HG02870 (cell line): Measurements from ENCODE around the gene XAGE3.
"Not testable (repeated sequence)": the region's sequence is repeated elsewhere in the genome, so short reads cannot be mapped to it uniquely, and the experiment has no call there.

Experiments used
- ATAC-seq: cut with Tn5 transposase; IDR thresholded peaks from one replicate; pipeline ENCODE4 v1.9.1; 2021; ENCODE audit warnings: mild to moderate bottlenecking, moderate library complexity; ENCODE audit not compliant: unreplicated experiment

The XAGE3 gene

GRCh38 chrX:52843619-52844018, 24.3 kb downstream of the XAGE3 start:
- ATAC-seq: not testable (repeated sequence)

DNA sequence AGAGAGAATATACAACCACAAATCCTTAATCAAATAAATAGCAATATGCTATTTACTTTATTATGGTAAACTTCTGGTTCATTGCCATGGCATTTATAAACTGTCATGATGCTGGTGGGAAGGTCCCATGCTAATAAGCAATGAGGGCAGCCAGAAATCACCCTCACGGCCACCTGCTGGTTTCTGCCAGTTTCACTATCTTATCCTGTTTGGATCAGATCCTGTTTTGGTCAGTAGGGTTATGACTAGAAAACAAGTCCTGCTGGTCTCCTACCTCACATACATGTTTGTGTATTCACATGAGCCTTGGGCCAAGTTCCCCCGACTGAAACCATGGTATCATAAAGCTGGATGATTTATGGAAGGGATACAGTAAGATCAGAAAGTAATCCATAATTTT, 28.7 kb downstream of the XAGE3 start:
- ATAC-seq: no peak

DNA sequence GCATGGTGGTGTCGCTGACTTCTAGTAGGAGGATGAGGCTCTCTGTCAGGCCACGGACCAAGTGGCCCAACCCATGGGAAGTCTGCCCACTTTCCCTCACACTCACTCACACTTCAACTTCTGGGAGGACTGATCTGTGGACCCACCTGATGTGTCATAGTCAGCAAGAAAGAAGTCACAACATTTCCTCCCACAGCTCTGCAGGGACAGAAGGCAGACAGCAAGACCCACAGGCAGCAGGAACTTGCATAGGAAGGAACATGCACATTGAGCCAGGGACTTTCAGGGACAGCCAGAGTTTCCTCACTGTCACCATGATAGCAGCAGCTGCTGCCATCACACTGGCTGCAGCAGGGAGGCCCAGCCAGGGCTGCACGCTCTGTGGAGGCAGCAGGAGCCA, 37.3 kb downstream of the XAGE3 start:
- no peak for ATAC-seq

DNA sequence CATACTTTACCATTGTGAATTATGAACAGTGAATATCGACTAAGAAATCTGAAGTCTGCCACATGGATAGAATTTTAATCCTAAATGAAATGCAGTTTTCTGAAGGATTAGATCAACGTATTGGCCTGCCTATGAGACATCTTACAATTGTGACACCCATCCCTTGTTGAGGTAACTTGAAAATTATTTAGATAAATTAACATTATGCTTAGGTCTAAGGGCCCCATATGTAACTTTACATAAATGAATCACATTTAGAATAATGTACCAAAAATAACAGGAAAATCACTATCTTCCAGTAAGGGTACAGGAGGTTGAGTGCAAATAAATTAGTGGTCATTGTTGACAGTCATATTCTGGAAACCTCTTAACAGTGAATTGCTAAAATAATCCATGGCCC, 43.3 kb downstream of the XAGE3 start:
- ATAC-seq: no peak

DNA sequence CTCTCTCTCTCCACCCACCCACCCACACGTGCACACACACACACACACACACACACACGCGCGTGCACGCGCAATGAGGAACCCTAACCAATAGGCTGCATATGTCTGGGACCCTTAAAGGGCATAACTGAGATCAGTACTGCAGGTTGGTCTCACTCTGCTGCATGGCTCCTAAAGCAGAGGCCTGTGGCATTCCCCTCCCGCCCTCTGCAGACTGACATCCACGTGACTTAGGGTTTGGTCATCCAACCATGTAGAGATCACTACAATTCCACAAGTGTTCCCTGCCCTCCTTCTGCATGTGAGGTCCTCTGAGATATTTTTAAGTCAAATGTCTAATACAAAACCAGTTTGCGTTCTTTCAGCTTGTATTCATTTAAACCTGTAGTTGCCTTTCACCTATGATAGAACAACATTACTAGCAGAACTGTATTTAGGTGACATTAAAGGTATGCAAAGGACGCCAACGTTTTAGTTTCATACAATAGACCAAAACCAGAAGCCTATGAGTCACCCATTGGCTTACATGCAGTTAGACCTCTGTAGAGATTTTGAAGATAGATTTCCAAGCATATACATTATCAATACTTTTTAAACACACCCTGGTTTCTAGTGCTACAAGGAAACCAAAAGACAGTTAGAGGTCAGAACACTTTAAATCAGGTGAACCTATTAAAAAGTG, 46.7 kb downstream of the XAGE3 start:
- peak; percentile 53 for ATAC-seq

- ATAC-seq: no peak
These were observed 48.1 kb downstream of the XAGE3 start for GRCh38 chrX:52819788-52820187.
